ENCODE measurements around the gene KCNJ15. TPM values are rescaled to one million over a fixed set of nuclear protein-coding genes. Genes with fewer than 3 reads are reported as not detected.
A peak's percentile ranks its signal among the peaks of the same experiment; 100 is the strongest.

The KCNJ15 gene
- total and polyA plus RNA-seq, 10 donors: 0.27 to 45.6 (median 16.8) TPM

DNA sequence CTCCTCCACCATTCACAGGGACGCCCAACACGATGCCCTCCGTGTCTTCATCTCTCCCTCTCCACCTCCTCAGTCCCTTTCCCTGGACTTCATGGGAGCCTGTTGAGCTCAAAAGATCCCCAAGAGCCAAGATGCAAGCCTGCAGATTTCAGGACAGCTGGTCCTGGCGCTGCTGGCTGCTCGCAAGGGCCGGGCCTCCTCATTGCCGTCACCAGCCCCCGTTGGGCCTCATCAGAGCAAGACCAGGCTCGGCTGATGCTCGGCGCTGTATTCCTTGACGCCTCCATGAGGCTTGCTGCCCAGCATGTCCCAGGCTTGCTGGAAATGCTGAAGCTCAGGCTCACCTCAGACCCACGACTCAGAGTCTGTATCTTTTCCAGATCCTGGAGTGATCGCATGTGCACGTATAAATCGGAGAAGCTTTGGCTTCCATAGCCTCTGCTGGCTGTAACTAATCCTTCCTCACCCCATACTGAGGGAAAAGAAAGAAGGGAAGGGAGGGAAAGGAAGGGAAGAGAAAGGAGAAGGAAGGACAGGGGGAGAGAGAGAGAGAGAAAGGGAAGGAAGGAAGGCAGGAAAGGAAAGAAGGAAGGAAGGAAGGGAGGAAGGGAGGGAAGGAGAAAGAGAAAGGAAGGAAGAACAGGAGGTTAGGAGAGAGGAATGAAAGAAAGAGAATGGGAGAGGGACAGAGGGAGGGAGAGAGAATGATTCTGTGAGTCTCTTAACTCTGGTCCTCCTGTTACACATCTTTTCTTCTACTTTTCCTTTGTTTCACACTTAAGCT is 94.6 kb downstream of the KCNJ15 start:
- H3K27ac ChIP-seq: peak overlapping the region in 6 of 8 donors; percentile 16 to 67 (median 54)
- WGBS, 5 donors: 86 to 91% (median 90%) methylated on average over 16 of the region's 16 CpGs
- intact Hi-C loops (cut with DNase I; ENCODE audit: low total_unique reads): loop anchor here (5.0 kb wide), 1 partner anchor 134 kb away; no protein-coding TSS in a partner anchor

GRCh38 chr21:38351961-38352521 is 95.2 kb downstream of the KCNJ15 start:
- DNase-seq: no peak
- Histone ChIP-seq H3K4me3 (no peak overlapping the region), H3K27me3 (replicated peaks in 1 of 7) (peaks cover 0 to 12% (median 0%) of the 10 kb centered on the region in 7 donors), H3K9me3 (no peaks in the 10 kb centered on the region), H3K4me1 (peaks cover 5 to 37% (median 18%) of the 10 kb centered on the region in 6 donors), H3K27ac (peak overlapping the region in 7 of 8 donors; percentile 14 to 67 (median 45)), H3K36me3 (no peaks in the 10 kb centered on the region)
- TF ChIP-seq POLR2A (IDR thresholded peaks at IDR 0.05) (no peak), POLR2AphosphoS5 (IDR thresholded peaks at IDR 0.05) (no peak)
- TF ChIP-seq, protein P1, sequence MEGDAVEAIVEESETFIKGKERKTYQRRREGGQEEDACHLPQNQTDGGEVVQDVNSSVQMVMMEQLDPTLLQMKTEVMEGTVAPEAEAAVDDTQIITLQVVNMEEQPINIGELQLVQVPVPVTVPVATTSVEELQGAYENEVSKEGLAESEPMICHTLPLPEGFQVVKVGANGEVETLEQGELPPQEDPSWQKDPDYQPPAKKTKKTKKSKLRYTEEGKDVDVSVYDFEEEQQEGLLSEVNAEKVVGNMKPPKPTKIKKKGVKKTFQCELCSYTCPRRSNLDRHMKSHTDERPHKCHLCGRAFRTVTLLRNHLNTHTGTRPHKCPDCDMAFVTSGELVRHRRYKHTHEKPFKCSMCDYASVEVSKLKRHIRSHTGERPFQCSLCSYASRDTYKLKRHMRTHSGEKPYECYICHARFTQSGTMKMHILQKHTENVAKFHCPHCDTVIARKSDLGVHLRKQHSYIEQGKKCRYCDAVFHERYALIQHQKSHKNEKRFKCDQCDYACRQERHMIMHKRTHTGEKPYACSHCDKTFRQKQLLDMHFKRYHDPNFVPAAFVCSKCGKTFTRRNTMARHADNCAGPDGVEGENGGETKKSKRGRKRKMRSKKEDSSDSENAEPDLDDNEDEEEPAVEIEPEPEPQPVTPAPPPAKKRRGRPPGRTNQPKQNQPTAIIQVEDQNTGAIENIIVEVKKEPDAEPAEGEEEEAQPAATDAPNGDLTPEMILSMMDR (IDR thresholded peaks at IDR 0.05 in 8 of 11, conservative IDR thresholded peaks at IDR 0.05 in 3 of 11): no peak
- 31 to 39% (median 35%) methylated on average over 10 of the region's 10 CpGs for WGBS, 5 donors
- intact Hi-C loops (cut with DNase I; ENCODE audit: low total_unique reads): loop anchor here (2.0 to 5.0 kb wide), 2 partner anchors 135 to 181 kb away; no protein-coding TSS in a partner anchor

More for the DNA sequence above, 94.6 kb downstream of the KCNJ15 start:
- TF ChIP-seq, protein P1 (IDR thresholded peaks at IDR 0.05 in 8 of 11, conservative IDR thresholded peaks at IDR 0.05 in 3 of 11): no peak
- TF ChIP-seq POLR2AphosphoS5 (IDR thresholded peaks at IDR 0.05) (no peak), POLR2A (IDR thresholded peaks at IDR 0.05) (no peak)
- H3K4me1 ChIP-seq: peaks cover 5 to 33% (median 17%) of the 10 kb centered on the region in 6 donors
- H3K27me3 ChIP-seq (replicated peaks in 1 of 7): peaks cover 0 to 12% (median 0%) of the 10 kb centered on the region in 7 donors
- H3K9me3 ChIP-seq: no peaks in the 10 kb centered on the region
- DNase-seq: no peak
- H3K4me3 ChIP-seq: no peak overlapping the region
- H3K36me3 ChIP-seq: no peaks in the 10 kb centered on the region

- no peak for DNase-seq
- WGBS, 5 donors: 42 to 52% (median 49%) methylated on average over 6 of the region's 6 CpGs
- Histone ChIP-seq H3K9me3 (no peaks in the 10 kb centered on the region), H3K4me3 (no peak overlapping the region), H3K27ac (peak overlapping the region in 5 of 8 donors; percentile 14 to 67 (median 62)), H3K36me3 (no peaks in the 10 kb centered on the region), H3K27me3 (replicated peaks in 1 of 7) (peaks cover 0 to 12% (median 0%) of the 10 kb centered on the region in 7 donors), H3K4me1 (peaks cover 5 to 37% (median 18%) of the 10 kb centered on the region in 6 donors)
- intact Hi-C loops (cut with DNase I; ENCODE audit: low total_unique reads): loop anchor here (2.0 to 5.0 kb wide), 2 partner anchors 135 to 182 kb away; no protein-coding TSS in a partner anchor
- TF ChIP-seq, protein P1 (IDR thresholded peaks at IDR 0.05 in 8 of 11, conservative IDR thresholded peaks at IDR 0.05 in 3 of 11): peak; percentile 34 to 74 (median 53)
- no peak for TF ChIP-seq POLR2A (IDR thresholded peaks at IDR 0.05)
- TF ChIP-seq POLR2AphosphoS5 (IDR thresholded peaks at IDR 0.05): no peak
These were observed 95.9 kb downstream of the KCNJ15 start for GRCh38 chr21:38352536-38353219.

Measured in spleen (tissue), 11 donors.